GM12878 (cell line): ENCODE results near the gene RSPH1. TPM values are rescaled to one million over a fixed set of nuclear protein-coding genes. Genes with fewer than 3 reads are reported as not detected.

Experiments
- ATAC-seq: fragments of 200-7000 bp; cut with Tn5 transposase; 3 replicates; pipeline ENCODE4 v1.9.1; 2020; ENCODE audit warnings: mild to moderate bottlenecking, moderate library complexity
- BruUV-seq: library from RNA; stranded (reverse); fragments of 400-500 nt; replicated peaks from 2 replicates; lab custom pipeline; 2021; lab: Mats Ljungman, UMichigan
- CTCF ChIA-PET: fragments of 300-600 bp; sonication (Branson Sonifier 250); formaldehyde crosslinking; extraction: SDS; loops from one replicate; lab custom pipeline; 2021; ENCODE audit warnings: inconsistent platforms; lab: Yijun Ruan, JAX
- POLR2A ChIA-PET: fragments of 350-600 bp; formaldehyde crosslinking; extraction: SDS; loops from one replicate; lab custom pipeline; 2021; ENCODE audit warnings: inconsistent platforms; lab: Charles Lee
- RAD21 ChIA-PET: fragments of 300-600 bp; sonication (Branson Sonifier 250); formaldehyde crosslinking; loops from one replicate; lab custom pipeline; 2023; ENCODE audit warnings: antibody characterized with exemption; ENCODE audit not compliant: unreplicated experiment; lab: Charles Lee
- SMC1A ChIA-PET: fragments of 300-600 bp; sonication (Branson Sonifier 250); formaldehyde crosslinking; loops from one replicate; lab custom pipeline; 2023; ENCODE audit not compliant: unreplicated experiment, uncharacterized antibody; lab: Charles Lee
- DNase-seq: peaks from one replicate; pipeline ENCODE4 v3.0.0-alpha.2; 2011; ENCODE audit warnings: low read depth, low spot score
- FAIRE-seq: peaks from 3 replicates; lab custom pipeline; 2011; peaks lifted over from hg19 to GRCh38; lab: Jason Lieb, UNC
- H2AFZ ChIP-seq: 2 replicates; pipeline ENCODE4 v1.6.0; 2011; ENCODE audit warnings: low read depth, low read length, control low read depth; ENCODE audit not compliant: control insufficient read depth
- H3K27ac ChIP-seq: 2 replicates; pipeline ENCODE4 v1.5.1; 2011; ENCODE audit warnings: control low read depth; ENCODE audit not compliant: control insufficient read depth, insufficient read depth
- H3K27me3 ChIP-seq, 2 experiments: replicated peaks in 1 of 2; 2 replicates each; pipeline versions ENCODE4 v1.6.0 to v1.6.1; 2011; ENCODE audit warnings: low read length in 1 of 2; ENCODE audit not compliant: control insufficient read depth in 2 of 2, insufficient read depth in 2 of 2
- H3K36me3 ChIP-seq, 2 experiments: 2 replicates each; pipeline ENCODE4 v1.5.1; 2011; ENCODE audit warnings: low read length in 1 of 2; ENCODE audit not compliant: control insufficient read depth in 2 of 2, insufficient read depth in 2 of 2
- H3K4me1 ChIP-seq: 2 replicates; pipeline ENCODE4 v1.6.1; 2011; ENCODE audit warnings: mild to moderate bottlenecking, low read length, moderate library complexity, mixed read lengths; ENCODE audit not compliant: control insufficient read depth, insufficient read depth
- H3K4me2 ChIP-seq: 2 replicates; pipeline ENCODE4 v1.6.0; 2011; ENCODE audit warnings: control low read depth; ENCODE audit not compliant: control insufficient read depth, insufficient read depth
- H3K4me3 ChIP-seq: fragments of 200-600 bp; sonication (generic); 2 replicates; pipeline ENCODE4 v1.5.1; 2016
- H3K79me2 ChIP-seq: 2 replicates; pipeline ENCODE4 v1.6.0; 2011; ENCODE audit warnings: low read length; ENCODE audit not compliant: control insufficient read depth, insufficient read depth
- H3K9ac ChIP-seq: 2 replicates; pipeline ENCODE4 v1.8.0; 2011; ENCODE audit warnings: low read length, control low read depth, mixed read lengths; ENCODE audit not compliant: control insufficient read depth, insufficient read depth
- H3K9me3 ChIP-seq: replicated peaks from 3 replicates; pipeline ENCODE4 v1.5.1; 2011; ENCODE audit warnings: mild to moderate bottlenecking, low read length; ENCODE audit not compliant: control insufficient read depth, insufficient read depth
- H4K20me1 ChIP-seq: 2 replicates; pipeline ENCODE4 v1.6.0; 2011; ENCODE audit not compliant: control insufficient read depth, insufficient read depth
- BCLAF1 ChIP-seq: fragments of 450-650 bp; IDR thresholded peaks from 2 replicates; pipeline ENCODE4 v1.6.1; 2017; ENCODE audit warnings: antibody characterized with exemption, mild to moderate bottlenecking, moderate library complexity
- E4F1 ChIP-seq: fragments of 450-650 bp; IDR thresholded peaks from 2 replicates; pipeline ENCODE4 v1.6.1; 2018; ENCODE audit warnings: borderline replicate concordance, mild to moderate bottlenecking; ENCODE audit not compliant: partially characterized antibody
- ETV6 ChIP-seq, 2 experiments: fragments of 450-650 bp in 1 of 2; IDR thresholded peaks in 1 of 2; conservative IDR thresholded peaks in 1 of 2; 2 replicates each; pipeline ENCODE4 v1.6.1; 2014; ENCODE audit warnings: antibody characterized with exemption in 1 of 2, borderline replicate concordance in 1 of 2, low read depth in 1 of 2, mild to moderate bottlenecking in 1 of 2, moderate library complexity in 1 of 2
- KDM1A ChIP-seq: fragments of 200-600 bp; sonication (generic); IDR thresholded peaks from 2 replicates; pipeline ENCODE4 v1.6.1; 2016; ENCODE audit warnings: borderline replicate concordance
- POLR2AphosphoS2 ChIP-seq: IDR thresholded peaks from 2 replicates; pipeline ENCODE4 v1.6.1; 2011; ENCODE audit warnings: low read depth, mild to moderate bottlenecking, low read length, improper control_type of control experiment, moderate library complexity
- SMAD5 ChIP-seq: IDR thresholded peaks from 2 replicates; pipeline ENCODE4 v1.6.1; 2016; ENCODE audit warnings: antibody characterized with exemption, low read depth
- ZBTB4 ChIP-seq: fragments of 450-650 bp; formaldehyde crosslinking; IDR thresholded peaks from 2 replicates; pipeline ENCODE4 v1.4.0; 2022; ENCODE audit warnings: mild to moderate bottlenecking, moderate library complexity
- WGBS: methylation state at CpG from one replicate; pipeline ENCODE4 v1.1.6; 2016; ENCODE audit warnings: low lambda C conversion rate; ENCODE audit not compliant: insufficient replicate concordance, insufficient coverage; ENCODE audit errors: missing lambda C conversion rate; 5-methylcytosine and 5-hydroxymethylcytosine counted together
- in situ Hi-C: fragments of 300-500 bp; cut with MboI; formaldehyde crosslinking; loops from 9 replicates; pipeline ENCODE4 v1.14.3; 2018; ENCODE audit warnings: mixed read lengths
- intact Hi-C: fragments of 100-400 bp; cut with micrococcal nuclease; formaldehyde crosslinking; loops from one replicate; pipeline ENCODE4 v1.14.2; 2022; ENCODE audit not compliant: unreplicated experiment
- polyA plus RNA-seq, 11 experiments: library from polyadenylated mRNA; depleted of rRNA in 4 of 11; unstranded in 6 of 11; stranded (reverse) in 5 of 11; fragments of >200 nt; fragmentation: Nextera tagmentation in 4 of 11; fragmentation: Illumina TruSeq in 1 of 11; extraction: Ambion mirVana in 4 of 11; extraction: Trizol in 1 of 11; gene quantifications; 1 replicate in 1 of 11; 2 replicates in 10 of 11; pipeline versions ENCODE4 v1.2.1 to v1.2.3, GENCODE V29; 2011 to 2016; ENCODE audit warnings: inconsistent platforms in 2 of 11, missing spikeins in 2 of 11, low read depth in 1 of 11
- total RNA-seq, 4 experiments: library from RNA; depleted of rRNA in 3 of 4; stranded (reverse); fragments of >200 nt in 3 of 4; fragmentation: Illumina TruSeq in 1 of 4; extraction: Trizol in 1 of 4; gene quantifications; 2 replicates each; pipeline versions ENCODE4 v1.2.1 to v1.2.3, GENCODE V29; 2013 to 2021

Gene RSPH1
- total and polyA plus RNA-seq, 10 of the 15 experiments (the other 5 are each of a cell fraction or from before 2014, with no cell fraction given) = 0.11 to 1.4 (median 0.38) TPM

GRCh38 chr21:42515708-42516502 lies 19.9 kb upstream of the RSPH1 start:
- Histone ChIP-seq H3K4me2 (peak overlapping the region; percentile 88), H2AFZ (no peak overlapping the region), H3K4me1 (peaks cover 11% of the 10 kb centered on the region), H3K9me3 (no peaks in the 10 kb centered on the region), H3K4me3 (peak overlapping the region; percentile 94), H3K79me2 (peaks cover 16% of the 10 kb centered on the region), H3K9ac (no peak overlapping the region), H3K27ac (no peak overlapping the region), H3K36me3 (peaks cover 1 to 16% of the 10 kb centered on the region in 2 experiments; a peak in 1 of 4 replicates), H3K27me3 (no peaks in the 10 kb centered on the region), H4K20me1 (no peaks in the 10 kb centered on the region)
- ChIA-PET SMC1A (interaction anchor here (0.7 to 7.1 kb wide), 9 partner anchors 10 to 54 kb away, joined by 3 to 78 read pairs (median 6); no protein-coding TSS in a partner anchor), POLR2A (interaction anchor here (0.5 to 7.1 kb wide), 6 partner anchors 10 to 54 kb away, joined by 3 to 82 read pairs (median 4); no protein-coding TSS in a partner anchor), CTCF (interaction anchor here (0.9 to 4.9 kb wide), 6 partner anchors 10 to 49 kb away, joined by 3 to 25 read pairs (median 7); no protein-coding TSS in a partner anchor), RAD21 (interaction anchor here (0.9 to 5.0 kb wide), 6 partner anchors 11 to 205 kb away, joined by 3 to 35 read pairs (median 17); no protein-coding TSS in a partner anchor)
- in situ Hi-C loops = no loop called here
- no peak for FAIRE-seq
- whole genome bisulfite sequencing = 93% methylated on average over 12 of the region's 12 CpGs
- no TSS peak for BruUV-seq
- no peak for DNase-seq
- intact Hi-C loops = no loop called here
- no peak for ATAC-seq
- TF ChIP-seq ZBTB4 (CRISPR knock-in tag) = no peak
- TF ChIP-seq SMAD5 = no peak
- no peak for TF ChIP-seq POLR2AphosphoS2
- no peak for TF ChIP-seq BCLAF1
- TF ChIP-seq KDM1A = no peak
- TF ChIP-seq E4F1 = no peak
- no peak for TF ChIP-seq ETV6 (conservative IDR thresholded peaks at IDR 0.05 in 1 of 2, IDR thresholded peaks at IDR 0.05 in 1 of 2; ENCODE audit: borderline replicate concordance in 1 of 2, low read depth in 1 of 2)
